WTC11 (cell line): ENCODE measurements around the gene PRICKLE3.

Experiments used
- CREB1 ChIP-seq: sonication (generic); formaldehyde crosslinking; IDR thresholded peaks from 2 replicates; pipeline ENCODE4 v1.8.0; 2023; ENCODE audit warnings: mild to moderate bottlenecking, missing genetic modification reagents
- CREM ChIP-seq: sonication (generic); formaldehyde crosslinking; IDR thresholded peaks from 2 replicates; pipeline ENCODE4 v1.8.1; 2022; ENCODE audit warnings: mild to moderate bottlenecking, missing genetic modification reagents, moderate library complexity
- CTCF ChIP-seq: fragments of 200-600 bp; IDR thresholded peaks from 2 replicates; pipeline ENCODE4 v1.8.0; 2022; ENCODE audit warnings: antibody characterized with exemption
- JUN ChIP-seq: sonication (generic); formaldehyde crosslinking; IDR thresholded peaks from 2 replicates; pipeline ENCODE4 v1.8.0; 2023; ENCODE audit warnings: mild to moderate bottlenecking, missing genetic modification reagents
- NFYB ChIP-seq: sonication (generic); formaldehyde crosslinking; conservative IDR thresholded peaks from 2 replicates; pipeline ENCODE4 v1.8.0; 2022; ENCODE audit warnings: low read depth, missing genetic modification reagents
- NR1H2 ChIP-seq: sonication (generic); formaldehyde crosslinking; IDR thresholded peaks from 2 replicates; pipeline ENCODE4 v1.9.0; 2021; ENCODE audit warnings: mild to moderate bottlenecking, moderate library complexity, missing genetic modification reagents
- ZNF121 ChIP-seq: sonication (generic); formaldehyde crosslinking; IDR thresholded peaks from 2 replicates; pipeline ENCODE4 v1.8.0; 2023; ENCODE audit warnings: missing genetic modification reagents
- ZNF423 ChIP-seq: fragments of 250-450 bp; sonication (Bioruptor Pico); IDR thresholded peaks from 2 replicates; pipeline ENCODE4 v2.1.2; 2022; ENCODE audit warnings: mild to moderate bottlenecking, moderate library complexity

GRCh38 chrX:49220100-49220499, 33.9 kb upstream of the PRICKLE3 start:
- no peak for TF ChIP-seq ZNF121 (CRISPR knock-in tag)
- TF ChIP-seq JUN (CRISPR knock-in tag): no peak
- TF ChIP-seq CTCF: no peak
- TF ChIP-seq CREB1 (CRISPR knock-in tag): no peak
- no peak for TF ChIP-seq NR1H2 (CRISPR knock-in tag)
- no peak for TF ChIP-seq CREM (CRISPR knock-in tag)
- TF ChIP-seq ZNF423 (CRISPR knock-in tag): no peak
- TF ChIP-seq NFYB (CRISPR knock-in tag): no peak
